Medulla oblongata (tissue), 1 donor: ENCODE data around the gene CD79A.

Experiments used
- DNase-seq: peaks from one replicate; pipeline ENCODE4 v3.0.0-alpha.2; 2015; ENCODE audit errors: extremely low spot score

The CD79A gene

GRCh38 chr19:41883821-41884733, 7.0 kb downstream of the CD79A start:
- DNase-seq = peak; percentile 97

- no peak for DNase-seq
Observed at GRCh38 chr19:41886761-41887710, 10.0 kb downstream of the CD79A start.

GRCh38 chr19:41887711-41888382, 10.8 kb downstream of the CD79A start:
- peak; percentile 74 for DNase-seq

DNA sequence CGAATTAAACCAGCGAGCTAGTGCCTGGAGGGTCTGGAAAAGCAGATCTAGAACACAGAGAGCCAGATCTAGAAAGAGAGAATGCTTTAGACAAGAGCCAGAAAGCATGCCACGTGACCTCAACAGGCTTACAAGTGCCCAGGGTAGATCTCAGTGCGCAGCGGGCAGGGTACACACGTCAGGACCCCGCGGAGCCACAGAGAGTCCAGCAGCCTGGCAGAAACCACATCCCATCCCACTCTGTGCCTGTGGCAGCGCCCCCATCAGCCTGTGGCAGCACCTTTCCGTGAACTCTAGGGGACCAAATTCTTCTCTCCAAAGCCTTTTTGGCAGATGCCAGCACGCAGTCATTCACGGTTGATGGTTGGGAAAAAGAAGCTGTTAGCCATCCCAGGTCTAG, 11.8 kb downstream of the CD79A start:
- no peak for DNase-seq

GRCh38 chr19:41889896-41890295, 12.8 kb downstream of the CD79A start:
- DNase-seq = no peak

DNA sequence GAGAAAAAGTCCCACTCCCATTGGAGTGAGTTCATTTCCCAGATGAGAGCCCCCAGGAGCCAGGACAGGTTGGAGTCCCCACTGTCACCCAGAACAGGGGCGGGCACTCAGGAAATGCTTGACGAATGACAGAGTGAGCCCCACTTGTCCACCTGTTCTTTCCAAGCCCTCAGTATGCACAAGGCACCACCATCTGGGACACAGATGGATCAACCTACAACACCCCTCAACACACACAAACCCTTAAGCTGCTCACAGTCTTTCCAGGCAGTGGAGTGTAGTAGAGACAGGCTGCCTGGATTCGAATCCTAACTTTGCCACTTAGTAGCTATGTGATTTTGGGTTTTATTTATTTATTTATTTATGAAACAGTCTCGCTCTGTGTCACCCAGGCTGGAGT, 13.9 kb downstream of the CD79A start:
- DNase-seq = no peak

- DNase-seq = no peak
Observed at GRCh38 chr19:41892173-41892902, 15.3 kb downstream of the CD79A start.

DNA sequence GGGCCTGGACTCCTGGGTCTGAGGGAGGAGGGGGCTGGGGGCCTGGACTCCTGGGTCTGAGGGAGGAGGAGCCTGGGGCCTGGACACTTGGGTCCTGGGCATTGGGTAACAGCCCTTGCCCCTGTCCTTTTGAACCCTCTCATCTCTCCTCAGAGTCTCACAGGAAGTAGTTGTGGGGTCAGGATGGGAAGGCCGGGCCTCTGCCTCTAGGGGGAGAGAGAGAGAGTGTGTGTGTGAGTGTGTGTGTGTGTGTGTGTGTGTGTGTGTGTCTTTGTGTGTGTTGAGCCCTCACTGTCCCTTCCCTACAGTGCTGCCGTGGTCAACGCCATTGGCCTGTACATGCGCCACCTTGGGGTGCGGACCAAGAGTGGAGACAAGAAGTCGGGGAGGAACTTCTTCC, 16.8 kb downstream of the CD79A start:
- DNase-seq = no peak

- DNase-seq = no peak
Observed at GRCh38 chr19:41894350-41894749, 17.3 kb downstream of the CD79A start.

DNA sequence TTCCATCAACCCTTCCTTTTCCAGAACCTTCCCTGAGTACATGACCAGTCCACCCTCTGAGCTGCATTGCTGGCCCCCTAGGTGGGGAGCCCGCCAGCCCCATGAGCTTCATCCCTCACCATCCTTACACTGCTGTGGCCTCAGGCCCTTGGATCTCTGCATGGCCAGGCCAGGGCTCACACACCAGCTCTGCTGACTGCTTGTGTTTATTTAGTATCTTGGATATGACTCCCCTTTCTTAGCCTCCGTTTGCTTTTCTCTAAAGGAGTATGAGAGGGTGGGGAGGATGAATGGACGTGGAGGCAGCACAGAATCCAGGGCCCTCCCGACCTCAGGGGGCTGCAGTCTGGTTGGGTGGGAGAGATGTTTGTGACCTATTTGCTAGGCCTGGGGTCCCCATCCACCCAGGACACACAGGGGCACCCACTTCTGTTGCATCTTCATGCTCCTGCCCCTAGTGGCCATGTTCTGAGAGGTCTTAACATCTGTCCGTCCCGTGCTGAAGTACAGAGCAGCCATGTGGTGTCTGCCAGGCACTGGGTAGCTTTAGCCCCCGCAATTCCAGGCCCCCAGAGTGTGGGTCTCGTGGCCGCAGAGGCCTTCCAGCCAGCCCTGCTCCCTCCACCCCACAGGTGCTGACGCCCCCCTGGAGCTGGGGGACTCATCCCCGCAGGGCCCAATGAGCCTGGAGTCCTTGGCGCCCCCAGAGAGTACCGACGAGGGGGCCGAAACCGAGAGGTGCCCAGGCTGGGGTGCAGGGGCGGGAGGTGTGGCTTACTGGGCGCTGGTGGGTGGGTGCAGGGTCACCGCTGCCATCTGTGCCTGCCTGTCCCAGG, 18.9 kb downstream of the CD79A start:
- no peak for DNase-seq

DNA sequence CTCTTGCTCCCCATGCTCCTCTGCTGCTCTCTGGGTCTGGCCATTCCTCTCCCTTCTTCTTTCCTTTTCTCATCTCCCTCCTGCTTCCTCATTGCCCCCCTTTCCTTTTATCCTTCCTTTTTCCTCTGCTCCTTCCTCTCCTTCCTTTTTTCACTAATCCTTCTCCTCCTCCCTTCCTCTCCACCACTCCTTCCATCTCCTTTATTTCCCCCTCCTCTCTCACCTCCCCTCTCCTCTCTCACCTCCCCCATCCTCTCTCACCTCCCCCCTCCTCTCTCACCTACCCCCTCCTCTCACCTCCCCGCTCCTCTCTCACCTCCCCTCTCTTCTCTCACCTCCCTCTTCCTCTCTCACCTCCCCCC, 19.5 kb downstream of the CD79A start:
- no peak for DNase-seq

DNA sequence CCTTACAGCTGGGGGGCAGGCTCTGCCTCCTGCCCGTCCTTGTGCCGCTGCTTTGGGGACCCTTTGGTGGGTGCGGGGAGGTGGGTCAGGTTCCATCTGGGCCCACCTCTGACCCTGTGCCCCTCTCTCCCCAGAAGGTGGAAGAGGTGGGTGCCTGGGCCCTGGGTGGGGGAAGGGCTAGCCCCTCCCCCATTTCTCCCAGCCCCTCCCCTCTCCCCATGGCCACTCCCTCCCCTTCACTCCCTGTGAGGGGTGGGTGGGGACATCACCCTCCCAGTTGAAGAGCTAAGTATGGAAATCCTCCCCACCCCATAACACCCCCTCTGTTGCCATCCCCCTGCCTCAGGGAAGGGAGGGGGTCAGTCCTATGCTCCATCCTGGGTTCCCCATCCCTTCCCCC, 20.1 kb downstream of the CD79A start:
- DNase-seq = no peak

GRCh38 chr19:41897820-41898219, 20.7 kb downstream of the CD79A start:
- DNase-seq = no peak

DNA sequence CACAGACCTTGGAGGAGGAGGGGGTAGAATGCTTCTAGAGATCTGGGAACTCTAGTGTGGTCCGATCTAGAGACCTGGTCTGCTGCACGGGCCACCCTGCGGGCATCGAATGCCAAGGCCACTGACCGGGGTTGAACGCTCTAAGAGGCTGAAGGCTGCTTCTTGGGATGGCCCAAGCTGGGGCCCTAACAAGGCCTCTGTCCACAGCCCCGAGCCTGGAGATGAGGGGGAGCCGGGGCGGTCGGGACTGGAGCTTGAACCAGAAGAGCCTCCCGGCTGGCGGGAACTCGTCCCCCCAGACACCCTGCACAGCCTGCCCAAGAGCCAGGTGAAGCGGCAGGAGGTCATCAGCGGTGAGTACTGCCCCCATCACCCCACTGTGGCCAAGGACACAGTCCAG, 21.2 kb downstream of the CD79A start:
- no peak for DNase-seq

DNA sequence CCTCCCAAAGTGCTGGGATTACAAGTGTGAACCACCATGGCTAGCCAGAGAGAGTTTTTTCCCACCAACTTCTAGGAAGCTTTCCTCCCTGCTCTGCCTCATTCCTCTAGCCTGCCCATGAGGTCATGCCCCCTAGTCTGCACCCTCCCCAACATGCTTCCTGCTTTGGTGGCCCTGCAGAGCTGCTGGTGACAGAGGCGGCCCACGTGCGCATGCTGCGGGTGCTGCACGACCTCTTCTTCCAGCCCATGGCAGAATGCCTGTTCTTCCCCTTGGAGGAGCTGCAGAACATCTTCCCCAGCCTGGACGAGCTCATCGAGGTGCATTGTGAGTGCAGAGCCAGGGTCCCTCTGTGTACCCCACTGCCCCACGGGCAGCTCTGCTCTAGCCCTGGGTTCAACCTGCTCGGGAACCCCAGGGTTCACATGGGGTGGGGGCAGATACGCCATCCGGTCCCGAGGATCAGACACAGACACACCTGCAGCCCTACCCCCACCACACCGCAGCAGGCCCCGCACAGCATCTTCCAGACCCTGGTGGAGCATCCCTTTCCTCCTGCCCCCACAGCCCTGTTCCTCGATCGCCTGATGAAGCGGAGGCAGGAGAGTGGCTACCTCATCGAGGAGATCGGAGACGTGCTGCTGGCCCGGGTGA, 24.8 kb downstream of the CD79A start:
- no peak for DNase-seq

DNA sequence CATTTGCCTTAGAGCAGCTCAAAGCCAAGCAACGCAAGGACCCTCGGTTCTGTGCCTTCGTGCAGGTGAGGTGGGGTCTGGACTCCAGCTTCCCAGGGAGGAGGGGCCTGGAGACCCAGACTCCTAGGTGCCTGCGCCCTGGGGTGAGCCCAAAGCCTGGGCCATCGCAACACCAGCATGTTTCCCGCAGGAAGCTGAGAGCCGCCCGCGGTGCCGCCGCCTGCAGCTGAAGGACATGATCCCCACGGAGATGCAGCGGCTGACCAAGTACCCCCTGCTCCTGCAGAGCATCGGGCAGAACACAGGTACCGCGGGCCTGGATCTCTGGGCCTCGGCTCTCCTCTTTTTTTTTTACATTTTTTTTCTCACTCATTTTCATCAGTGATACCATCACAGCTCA, 25.5 kb downstream of the CD79A start:
- no peak for DNase-seq

- DNase-seq = no peak
Observed at GRCh38 chr19:41903193-41903953, 26.3 kb downstream of the CD79A start.

- no peak for DNase-seq
Observed at GRCh38 chr19:41904118-41904870, 27.2 kb downstream of the CD79A start.
